ENCODE data around the gene ZNF587.
"Not testable (repeated sequence)": the region's sequence is repeated elsewhere in the genome, so short reads cannot be mapped to it uniquely, and the experiment has no call there.

Gene ZNF587

GRCh38 chr19:57849666-57850473 is at the start of gene ZNF587:
ZNF587 (plus strand) TSS chr19:57849859; CDS start chr19:57850039, 180 bp downstream.
- not testable (repeated sequence) for FAIRE-seq

GRCh38 chr19:57800696-57801095 is 49.0 kb upstream of the ZNF587 start:
- no peak for FAIRE-seq

- FAIRE-seq = no peak
These were observed 47.4 kb upstream of the ZNF587 start for GRCh38 chr19:57802269-57802668.

- peak; percentile 28 for FAIRE-seq
These were observed 46.4 kb upstream of the ZNF587 start for GRCh38 chr19:57803265-57803593.

GRCh38 chr19:57803594-57804325 is 45.9 kb upstream of the ZNF587 start:
- no peak for FAIRE-seq

- no peak for FAIRE-seq
These were observed 42.1 kb upstream of the ZNF587 start for GRCh38 chr19:57807541-57807940.

GRCh38 chr19:57810410-57811295 is 39.0 kb upstream of the ZNF587 start:
- FAIRE-seq = not testable (repeated sequence)

GRCh38 chr19:57812226-57812625 is 37.4 kb upstream of the ZNF587 start:
- FAIRE-seq = no peak

GRCh38 chr19:57812975-57813820 is 36.5 kb upstream of the ZNF587 start:
- not testable (repeated sequence) for FAIRE-seq

GRCh38 chr19:57813919-57814504 is 35.6 kb upstream of the ZNF587 start:
- no peak for FAIRE-seq

- FAIRE-seq = no peak
These were observed 35.0 kb upstream of the ZNF587 start, which contains the start of gene ZNF552 for GRCh38 chr19:57814505-57815246. ZNF552 (minus strand) TSS chr19:57814913; CDS start chr19:57814743, 170 bp downstream.

- no peak for FAIRE-seq
These were observed 34.2 kb upstream of the ZNF587 start for GRCh38 chr19:57815247-57816075.

GRCh38 chr19:57816652-57817051 is 33.0 kb upstream of the ZNF587 start:
- FAIRE-seq = no peak

GRCh38 chr19:57817976-57818375 is 31.7 kb upstream of the ZNF587 start:
- FAIRE-seq = no peak

- no peak for FAIRE-seq
These were observed 31.3 kb upstream of the ZNF587 start for GRCh38 chr19:57818378-57818777.

- no peak for FAIRE-seq
These were observed 30.0 kb upstream of the ZNF587 start for GRCh38 chr19:57819475-57820148.

- FAIRE-seq = no peak
These were observed 29.1 kb upstream of the ZNF587 start for GRCh38 chr19:57820599-57820998.

- FAIRE-seq = not testable (repeated sequence)
These were observed 28.6 kb upstream of the ZNF587 start for GRCh38 chr19:57821095-57821494.

- not testable (repeated sequence) for FAIRE-seq
These were observed 28.2 kb upstream of the ZNF587 start for GRCh38 chr19:57821501-57821900.

Measured in colon (tissue), 2 donors.